HG03108 (cell line): ENCODE results near the gene CCDC183.
A peak's percentile ranks its signal among the peaks of the same experiment; 100 is the strongest.
"Not testable (repeated sequence)": the region's sequence is repeated elsewhere in the genome, so short reads cannot be mapped to it uniquely, and the experiment has no call there.

ENCODE experiments used
- ATAC-seq: cut with Tn5 transposase; IDR thresholded peaks from one replicate; pipeline ENCODE4 v1.9.1; 2021; ENCODE audit warnings: moderate library complexity; ENCODE audit not compliant: unreplicated experiment

Gene CCDC183

DNA sequence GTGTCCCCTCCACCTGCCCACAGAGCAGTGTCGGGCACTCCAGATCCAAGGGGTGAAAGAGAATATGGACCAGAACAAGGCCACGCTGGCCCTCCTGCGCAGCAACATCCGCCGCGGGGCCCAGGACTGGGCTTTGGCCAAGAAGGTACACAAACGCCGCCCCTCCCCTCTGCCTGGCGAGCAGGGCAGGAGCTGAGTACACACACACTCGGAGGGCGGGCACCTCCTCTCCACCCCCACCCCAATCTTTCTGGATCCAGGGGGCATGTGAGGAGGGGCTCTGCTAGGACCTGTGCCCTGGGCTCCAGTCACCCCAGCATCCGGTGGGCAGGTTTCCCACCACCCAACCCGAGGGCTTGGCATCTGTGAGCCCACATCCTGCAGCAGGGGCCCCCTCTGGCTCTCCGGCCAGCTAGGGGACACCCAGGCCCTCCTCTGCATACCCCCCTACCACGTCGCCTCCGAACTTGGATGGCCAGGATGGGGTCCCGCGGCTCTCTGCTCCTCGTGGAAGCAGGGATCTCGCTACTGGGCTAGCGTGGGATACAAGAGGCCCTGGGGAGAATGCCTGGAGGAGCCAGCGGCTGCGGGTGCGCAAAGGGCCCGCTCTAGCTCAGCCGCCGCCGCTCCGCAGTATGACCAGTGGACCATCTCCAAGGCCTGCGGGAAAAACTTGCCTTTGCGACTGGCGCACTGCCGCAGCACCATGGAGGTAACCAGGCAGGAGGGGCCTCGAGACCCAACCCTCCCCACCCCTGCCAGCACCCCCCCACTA, 3.1 kb downstream of the CCDC183 start:
- ATAC-seq: no peak

DNA sequence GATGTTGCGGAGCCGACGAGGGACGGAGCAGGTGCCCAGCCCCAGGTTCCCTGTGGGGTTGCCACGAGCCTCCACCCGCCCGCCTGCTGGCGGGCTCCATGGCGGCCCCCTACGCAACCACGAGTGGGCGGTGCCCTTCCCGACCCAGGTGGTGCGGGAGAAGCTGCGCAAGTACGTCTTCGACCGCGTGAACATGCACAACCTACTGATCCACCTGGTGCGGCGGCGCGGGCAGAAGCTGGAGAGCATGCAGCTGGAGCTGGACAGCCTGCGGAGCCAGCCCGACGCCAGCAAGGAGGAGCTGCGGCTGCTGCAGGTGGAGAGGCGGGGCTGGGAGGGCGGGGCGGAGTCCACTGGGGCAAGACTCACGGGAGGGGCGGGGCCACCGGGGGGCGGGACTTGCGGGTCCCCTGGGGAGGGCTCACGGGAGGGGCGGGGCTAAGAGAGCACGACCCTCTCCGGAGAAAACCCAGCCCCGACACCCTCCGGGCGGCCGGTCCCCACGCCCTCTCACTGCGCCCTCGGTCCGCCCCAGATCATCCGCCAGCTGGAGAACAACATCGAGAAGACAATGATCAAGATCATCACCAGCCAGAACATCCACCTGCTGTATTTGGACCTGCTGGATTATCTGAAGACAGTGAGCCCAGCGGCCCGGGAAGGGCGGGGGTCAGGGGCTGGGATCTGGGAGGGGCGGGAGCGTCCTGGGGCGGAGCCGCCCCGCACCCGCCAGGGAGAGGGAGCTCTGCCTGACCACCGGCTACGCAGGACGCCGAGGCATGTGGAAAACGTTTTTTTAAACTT, 3.9 kb downstream of the CCDC183 start:
- no peak for ATAC-seq

DNA sequence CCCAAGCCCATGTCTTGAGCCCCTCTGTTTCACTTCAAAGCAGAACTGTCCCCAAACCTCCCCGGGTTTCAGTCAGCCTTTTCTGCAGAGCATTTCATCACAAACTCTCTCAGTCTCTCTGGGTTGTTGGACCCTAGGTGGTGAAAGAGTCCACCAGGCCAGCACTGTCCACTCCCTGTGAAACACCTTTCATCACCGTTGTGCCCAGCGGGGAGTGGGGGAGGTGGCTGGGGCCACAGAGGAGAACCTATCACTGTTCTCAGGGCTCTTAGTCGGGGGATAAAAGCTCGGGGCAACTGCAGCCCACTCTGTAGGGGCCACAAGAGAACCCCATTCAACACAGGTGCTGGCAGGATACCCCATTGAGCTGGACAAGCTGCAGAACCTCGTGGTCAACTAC, 6.2 kb downstream of the CCDC183 start:
- ATAC-seq: no peak

DNA sequence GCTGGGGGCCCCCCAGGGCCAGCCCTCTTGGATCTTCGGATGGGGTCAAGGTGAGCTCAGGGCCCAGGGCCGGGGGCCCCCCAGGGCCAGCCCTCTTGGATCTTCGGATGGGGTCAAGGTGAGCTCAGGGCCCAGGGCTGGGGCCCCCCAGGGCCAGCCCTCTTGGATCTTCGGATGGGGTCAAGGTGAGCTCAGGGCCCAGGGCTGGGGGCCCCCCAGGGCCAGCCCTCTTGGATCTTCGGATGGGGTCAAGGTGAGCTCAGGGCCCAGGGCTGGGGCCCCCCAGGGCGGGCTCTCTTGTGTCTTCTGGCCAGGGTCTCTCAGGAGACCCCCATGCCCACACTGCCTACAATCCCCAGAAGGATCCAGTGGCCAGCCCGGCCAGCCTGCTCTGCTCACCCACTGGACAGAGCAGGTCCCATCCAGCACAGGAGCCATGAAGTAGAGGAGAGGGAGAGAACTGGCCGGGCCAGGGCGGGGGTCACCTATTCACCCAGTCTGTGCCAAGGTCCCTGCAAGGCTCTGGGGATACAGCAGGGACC, 6.9 kb downstream of the CCDC183 start:
- ATAC-seq: not testable (repeated sequence)

DNA sequence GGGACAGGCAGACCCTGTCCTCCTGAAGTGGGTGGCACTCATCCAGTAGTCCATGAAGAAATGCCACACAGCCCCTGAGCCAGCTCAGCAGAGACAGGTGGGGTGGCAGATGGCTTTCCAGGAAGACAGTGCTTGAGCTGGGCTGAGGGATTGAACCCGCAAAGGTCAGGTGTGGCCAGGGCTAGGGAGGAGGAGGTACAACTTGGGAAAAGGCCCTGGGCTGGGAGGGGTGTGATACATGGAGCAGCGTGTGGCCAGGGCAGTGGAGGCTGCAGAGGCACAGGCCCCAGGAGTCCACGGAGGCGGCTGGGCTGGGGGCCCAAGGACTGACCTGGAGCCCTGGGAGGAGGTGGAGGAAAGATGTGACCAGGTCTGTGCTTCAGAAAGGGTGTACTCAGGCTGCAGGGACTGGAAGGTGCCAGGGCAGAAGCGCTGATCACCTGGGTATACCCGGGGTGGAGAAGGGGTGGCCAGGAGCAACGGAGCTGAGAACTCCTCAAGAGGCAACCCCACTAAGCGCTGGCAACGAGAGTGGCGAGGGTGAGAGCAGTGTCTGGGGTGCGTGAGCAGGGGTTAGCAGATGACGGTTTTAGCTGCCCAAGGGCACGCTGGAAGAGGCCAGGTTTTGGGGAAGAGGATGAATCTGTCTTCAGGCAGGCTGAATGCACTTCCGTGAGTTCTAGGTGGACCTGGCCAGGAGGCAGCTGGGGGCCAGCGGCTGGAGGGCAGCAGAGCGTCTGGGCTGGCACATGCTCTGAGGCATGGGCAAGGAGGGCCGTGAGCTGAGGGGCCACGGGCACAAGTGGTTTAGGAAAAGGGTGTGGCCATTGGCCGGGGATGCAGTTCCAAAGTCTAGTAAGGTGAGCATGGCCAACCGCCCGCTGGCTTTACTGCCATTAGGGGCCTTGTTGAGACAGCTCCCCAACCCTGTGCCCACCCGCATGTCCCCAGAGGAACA, 7.7 kb downstream of the CCDC183 start:
- ATAC-seq: no peak

DNA sequence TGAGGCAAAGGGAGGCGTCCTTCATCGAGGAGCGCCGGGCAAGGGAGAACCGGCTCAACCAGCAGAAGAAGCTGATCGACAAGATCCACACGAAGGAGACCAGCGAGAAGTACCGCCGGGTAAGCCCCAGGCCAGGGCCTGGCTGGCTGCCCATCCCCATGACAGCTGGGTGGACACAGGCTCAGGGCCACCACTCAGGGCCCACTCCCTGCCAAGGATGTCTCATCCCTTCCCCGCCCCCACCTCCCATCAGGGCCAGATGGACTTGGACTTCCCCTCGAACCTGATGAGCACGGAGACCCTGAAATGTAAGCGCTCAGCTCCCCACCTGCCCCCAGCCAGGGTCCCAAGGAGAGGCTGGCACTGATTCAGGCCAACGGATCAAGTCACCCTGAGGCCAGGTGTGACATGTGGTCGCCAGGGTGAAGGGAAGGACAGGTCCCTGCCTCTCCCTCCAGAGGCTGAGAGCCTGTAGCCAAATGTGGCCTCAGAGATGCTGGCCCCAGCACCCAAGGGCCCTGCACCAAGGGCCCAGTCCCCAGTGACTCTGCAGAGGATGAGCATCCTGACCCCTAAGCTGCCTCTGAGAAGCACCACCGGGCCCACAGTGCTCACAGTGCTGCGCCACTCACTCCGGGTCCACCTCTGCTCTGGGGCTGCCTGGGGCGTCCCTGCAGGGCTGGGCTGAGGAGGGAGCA, 8.5 kb downstream of the CCDC183 start:
- no peak for ATAC-seq

DNA sequence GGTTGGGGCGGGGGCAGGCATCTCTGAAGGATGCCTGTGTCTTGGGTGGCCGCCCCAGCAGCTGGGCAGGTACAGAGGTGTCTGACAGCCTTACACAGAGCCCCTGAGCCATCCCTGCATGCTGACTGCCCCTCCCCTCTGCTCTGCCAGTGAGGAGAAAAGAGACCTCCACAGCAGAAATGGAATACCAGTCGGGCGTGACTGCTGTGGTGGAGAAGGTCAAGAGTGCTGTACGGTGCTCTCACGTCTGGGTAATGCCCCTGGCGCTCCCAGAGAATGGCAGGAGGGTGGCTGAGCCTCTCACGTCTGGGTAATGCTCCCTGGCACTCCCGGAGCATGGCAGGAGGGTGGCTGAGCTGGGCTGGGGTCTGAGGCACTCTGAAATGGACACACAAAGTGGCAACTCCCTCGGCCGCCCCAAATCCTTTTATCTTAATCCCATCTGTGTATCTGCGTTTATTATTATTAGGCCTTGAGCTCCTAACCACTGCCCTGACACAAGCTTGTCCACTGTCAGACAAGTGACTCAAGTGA, 9.1 kb downstream of the CCDC183 start:
- no peak for ATAC-seq

DNA sequence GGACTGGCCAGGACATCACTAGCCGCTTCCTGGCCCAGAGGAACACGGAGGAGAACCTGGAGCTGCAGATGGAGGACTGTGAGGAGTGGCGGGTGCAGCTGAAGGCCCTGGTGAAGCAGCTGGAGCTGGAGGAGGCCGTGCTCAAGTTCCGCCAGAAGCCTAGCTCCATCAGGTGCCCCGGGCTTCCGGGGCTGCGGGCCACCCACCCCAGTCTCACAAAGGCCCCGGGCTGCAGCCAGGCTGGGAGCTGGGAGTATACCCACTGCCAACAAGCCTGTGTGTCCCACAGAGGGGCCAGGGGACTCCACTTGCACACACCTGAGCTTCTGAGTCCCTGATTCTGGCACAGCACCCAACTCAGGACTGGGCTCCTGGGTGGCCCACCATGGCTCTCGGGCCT, 9.9 kb downstream of the CCDC183 start:
- ATAC-seq: no peak

DNA sequence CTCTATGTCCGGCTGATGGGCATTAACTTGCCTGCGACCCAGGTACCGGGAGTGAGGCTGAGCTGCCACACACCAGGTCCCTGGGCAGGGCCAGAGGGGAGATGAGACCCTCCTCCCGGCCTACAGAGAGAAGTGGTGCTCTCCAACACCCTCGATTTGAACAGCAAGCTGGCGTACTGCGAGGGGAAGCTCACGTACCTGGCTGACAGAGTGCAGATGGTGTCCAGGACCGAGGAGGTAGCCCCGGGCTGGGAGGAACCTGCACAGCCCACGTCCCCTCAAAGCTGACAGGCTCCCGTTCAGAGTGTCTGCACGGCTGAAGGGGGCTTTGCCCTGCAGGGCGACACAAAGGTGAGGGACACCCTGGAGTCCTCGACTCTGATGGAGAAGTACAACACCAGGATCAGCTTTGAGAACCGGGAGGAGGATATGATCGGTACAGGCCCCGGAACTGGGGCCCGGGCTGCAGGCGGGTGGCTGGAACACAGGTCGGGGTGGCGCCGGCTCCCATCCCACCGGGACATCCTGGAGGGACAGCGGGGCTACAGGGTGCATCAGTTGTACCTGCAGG, 10.6 kb downstream of the CCDC183 start:
- ATAC-seq: no peak

DNA sequence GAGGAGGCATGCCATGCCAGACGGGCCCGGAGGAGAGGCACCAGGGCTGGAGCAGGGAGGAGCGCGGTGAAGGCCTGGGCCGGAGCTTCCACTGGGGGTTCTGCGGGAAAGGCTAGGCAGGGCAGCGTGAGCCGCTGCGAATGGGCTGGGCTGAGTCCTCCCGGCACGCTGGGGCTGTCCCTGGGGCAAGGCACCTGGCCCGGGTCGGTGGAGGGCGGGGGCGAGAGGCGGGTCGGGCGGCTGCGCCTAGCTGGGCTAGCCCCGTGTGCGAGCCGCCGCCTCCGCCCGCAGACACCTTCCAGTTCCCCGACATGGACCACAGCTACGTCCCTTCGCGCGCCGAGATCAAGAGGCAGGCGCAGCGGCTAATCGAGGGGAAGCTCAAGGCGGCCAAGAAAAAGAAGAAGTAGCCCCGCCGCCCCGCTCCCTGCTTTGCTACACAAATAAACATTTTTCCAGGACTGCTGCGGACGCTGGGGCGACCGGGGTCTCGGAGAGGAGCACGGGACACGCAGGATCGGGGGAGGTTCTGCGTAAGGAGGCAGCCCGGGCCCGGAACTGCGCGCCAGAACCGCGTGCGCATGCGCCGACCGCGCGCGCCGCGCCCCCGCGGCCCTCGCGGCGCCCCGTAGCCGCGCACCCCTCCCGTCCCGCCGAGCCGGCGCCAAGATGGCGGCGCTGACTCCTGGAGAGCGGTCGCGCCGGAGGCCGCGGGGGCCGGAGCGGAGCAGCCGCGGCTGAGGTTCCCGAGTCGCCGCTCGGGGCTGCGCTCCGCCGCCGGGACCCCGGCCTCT, 11.3 kb downstream of the CCDC183 start, which contains the start of gene RABL6:
Gene RABL6 (plus strand): TSS at position 668 of the 794 bp plus-strand sequence. CDS start 249 bp downstream, outside the sequence.
- ATAC-seq: peak; percentile 54

DNA sequence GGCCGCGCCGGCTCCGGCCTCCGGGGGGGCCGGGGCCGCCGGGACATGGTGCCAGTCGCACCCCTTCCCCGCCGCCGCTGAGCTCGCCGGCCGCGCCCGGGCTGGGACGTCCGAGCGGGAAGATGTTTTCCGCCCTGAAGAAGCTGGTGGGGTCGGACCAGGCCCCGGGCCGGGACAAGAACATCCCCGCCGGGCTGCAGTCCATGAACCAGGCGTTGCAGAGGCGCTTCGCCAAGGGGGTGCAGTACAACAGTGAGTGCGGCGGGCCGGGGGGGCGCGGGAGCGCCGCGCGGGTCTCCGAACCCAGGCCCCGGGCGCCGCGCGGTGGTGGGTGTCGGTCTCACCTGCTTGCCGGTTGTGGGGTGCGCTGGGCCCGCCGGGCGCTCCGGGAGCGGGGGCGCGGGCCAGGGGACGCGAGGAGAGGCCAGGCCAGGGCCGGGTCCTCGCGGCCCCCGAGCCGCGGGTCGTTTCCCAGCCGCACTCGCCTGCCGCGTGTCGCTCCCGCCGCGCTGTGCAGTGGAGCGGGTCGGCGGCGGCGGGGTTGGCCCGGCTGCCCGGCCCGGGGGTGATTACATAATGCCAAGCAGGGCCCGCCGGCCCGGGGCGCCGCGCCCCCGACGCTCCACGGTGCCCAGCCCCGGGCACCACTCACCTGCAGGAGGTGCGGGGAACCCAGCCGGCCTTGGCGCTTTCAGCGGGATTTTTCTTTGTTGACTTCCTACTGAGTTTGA, 12.1 kb downstream of the CCDC183 start:
- ATAC-seq: peak; percentile 14

DNA sequence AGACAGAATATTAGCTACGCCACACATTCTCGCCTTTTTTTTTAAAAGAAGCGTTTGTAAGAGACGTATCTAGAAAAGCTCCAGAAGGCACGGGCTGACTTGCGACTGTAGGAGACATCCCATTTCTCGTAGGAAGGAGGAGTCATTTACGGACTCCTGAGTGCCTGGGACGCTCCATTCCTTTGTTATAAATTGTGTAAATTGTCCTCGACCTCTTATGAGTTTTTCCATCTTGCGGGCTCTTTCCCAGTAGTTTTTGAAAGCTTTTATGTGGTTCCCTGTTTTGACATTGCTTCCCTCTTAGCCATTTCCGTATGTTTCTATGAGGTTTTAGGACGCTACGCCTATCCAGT, 12.6 kb downstream of the CCDC183 start:
- no peak for ATAC-seq

DNA sequence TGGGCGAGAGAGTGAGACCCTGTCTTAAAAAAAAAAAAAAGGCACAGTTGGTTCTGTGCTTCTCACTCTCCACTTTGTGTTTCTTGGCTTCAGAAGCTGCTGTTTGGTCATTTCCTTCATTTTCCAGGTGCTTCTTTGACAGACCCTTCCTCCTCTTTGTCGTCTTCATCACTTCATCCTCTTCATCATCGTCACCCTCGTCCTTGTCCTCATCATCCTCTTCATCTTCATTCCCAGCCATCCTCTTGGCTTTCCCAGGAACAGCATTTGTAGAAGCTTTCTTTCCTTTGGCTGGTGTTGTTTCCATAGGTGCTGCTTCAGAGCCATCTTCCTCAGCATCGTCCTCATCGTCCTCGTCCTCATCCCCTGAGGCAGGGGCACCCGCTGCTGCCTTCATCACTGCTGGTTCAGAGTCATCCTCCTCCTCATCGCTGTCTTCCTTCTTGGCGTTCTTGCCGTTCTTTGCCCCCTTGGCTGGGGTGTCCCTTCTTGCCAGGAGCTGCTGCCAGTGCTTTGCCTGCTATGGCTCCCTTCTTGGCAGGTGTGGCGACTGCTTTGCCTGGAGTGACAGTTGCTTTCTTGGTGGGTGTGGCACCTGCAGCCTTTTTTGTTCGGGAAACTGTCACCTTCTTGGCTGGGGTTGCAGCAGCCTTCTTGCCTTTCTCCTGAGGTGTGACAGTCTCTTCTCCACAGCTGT, 18.7 kb downstream of the CCDC183 start:
- no peak for ATAC-seq

DNA sequence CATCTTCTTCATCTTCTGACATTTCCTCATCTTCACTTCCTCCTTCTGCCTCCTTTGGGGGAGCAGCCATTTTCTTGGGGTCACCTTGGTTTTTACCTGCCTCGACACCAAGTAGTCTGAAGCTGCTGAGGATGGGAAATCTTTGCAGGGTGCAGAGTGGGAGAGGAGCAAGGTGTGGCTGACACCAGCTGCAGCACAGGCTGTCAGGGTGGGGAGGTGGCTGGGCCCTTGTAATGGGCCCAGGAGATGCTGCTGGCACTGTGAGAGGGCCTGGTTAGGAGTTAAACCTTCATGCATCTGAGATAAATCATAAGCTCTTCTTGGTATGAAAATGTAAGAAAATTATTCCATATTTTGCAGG, 19.3 kb downstream of the CCDC183 start:
- no peak for ATAC-seq

DNA sequence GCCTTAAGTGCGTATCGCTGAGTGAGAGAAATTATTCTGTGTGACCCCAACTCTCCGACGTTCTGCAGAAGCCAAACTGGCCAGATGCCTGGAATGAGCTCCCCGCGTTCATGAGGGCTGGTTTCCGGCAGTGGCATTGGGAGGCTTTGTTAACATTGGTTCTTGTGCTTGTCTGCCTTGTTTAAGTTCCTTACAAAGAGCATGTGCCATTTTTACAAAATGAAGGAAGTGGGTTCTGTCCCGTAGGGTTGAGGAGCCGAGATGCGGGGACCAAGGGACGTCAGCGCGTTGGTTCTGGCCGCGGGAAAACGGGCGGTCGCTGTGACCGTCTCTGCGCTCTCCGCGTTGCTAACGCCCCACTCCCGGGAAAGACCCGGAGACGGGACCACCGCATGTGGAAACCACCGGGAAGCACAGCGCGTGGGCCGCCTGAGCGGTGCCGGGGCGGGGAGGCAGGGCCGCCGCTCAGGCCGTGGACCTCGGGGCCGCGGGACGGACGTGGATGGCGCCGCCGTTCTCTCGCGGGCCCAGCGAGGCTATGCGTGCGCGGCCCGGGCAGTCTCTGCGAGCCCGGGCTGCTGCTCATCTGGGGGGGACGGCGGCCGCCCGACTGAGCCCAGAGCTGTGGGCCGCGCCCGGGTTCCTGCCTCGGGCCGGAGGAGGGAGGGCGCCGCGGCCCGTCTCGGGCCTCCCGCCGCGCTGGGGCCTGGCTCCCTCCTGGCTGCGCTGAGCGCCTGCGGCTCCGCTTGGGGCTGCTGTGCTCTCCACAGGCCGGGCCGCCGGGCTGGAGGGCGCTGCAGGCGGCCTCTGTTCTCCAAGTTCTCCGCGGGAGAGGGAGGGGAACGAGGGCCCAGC, 25.1 kb downstream of the CCDC183 start:
- no peak for ATAC-seq

DNA sequence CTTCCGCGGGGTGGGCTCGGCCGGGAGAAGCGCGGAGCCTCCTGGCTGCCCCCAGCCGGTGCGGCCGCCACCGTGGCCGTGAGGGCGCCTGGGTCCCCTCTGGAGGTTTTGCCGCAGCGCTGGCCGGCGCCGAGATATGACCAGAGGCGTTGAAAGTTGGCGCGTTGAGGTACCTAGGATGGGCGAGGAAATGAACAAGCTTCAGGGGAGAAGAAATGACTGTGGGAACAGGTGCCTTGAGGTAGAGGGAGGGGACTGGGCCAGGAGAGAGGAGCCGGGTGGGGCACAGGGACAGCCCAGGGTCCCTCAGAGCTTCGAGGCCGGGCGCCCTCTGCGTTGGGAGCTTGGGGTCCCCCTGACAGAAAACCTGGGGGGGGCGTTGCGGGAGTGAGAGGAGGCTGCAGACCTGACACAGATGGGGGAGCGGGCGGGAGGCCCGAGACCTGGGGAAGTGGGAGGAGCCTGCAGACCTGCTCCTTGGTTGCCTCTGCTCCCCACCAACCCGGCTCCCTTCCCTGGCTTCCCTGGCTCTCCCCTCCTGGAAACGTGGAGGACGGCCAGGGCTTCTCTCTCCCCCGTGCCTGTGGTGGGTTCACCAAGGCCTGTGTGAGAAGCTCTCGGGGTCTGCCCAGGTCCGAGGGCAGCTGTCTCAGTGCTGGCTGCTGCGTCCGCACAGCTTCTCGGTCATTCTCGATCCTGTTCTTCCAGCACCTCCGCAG, 25.8 kb downstream of the CCDC183 start:
- no peak for ATAC-seq
